Tibial nerve (tissue), 4 donors: Measurements from ENCODE around the gene PINK1.

Experiments
- CTCF ChIP-seq, 5 experiments: fragments of 200-600 bp in 3 of 5; fragments of 450-650 bp in 2 of 5; sonication (generic) in 3 of 5; IDR thresholded peaks; one replicate each; pipeline ENCODE4 v1.5.1; 2016 to 2019; ENCODE audit warnings: antibody characterized with exemption in 5 of 5, mild to moderate bottlenecking in 3 of 5, moderate library complexity in 2 of 5
- EP300 ChIP-seq, 2 donors: sonication (generic); formaldehyde crosslinking; IDR thresholded peaks; one replicate each; pipeline ENCODE4 v1.6.1; 2017; ENCODE audit warnings: antibody characterized with exemption in 2 of 2, mild to moderate bottlenecking in 1 of 2
- POLR2A ChIP-seq, 2 donors: fragments of 450-650 bp; IDR thresholded peaks; one replicate each; pipeline ENCODE4 v1.6.1; 2017; ENCODE audit warnings: antibody characterized with exemption in 2 of 2, mild to moderate bottlenecking in 2 of 2, moderate library complexity in 2 of 2

- TF ChIP-seq CTCF (IDR thresholded peaks at IDR 0.05): no peak
- TF ChIP-seq POLR2A (IDR thresholded peaks at IDR 0.05): no peak
- TF ChIP-seq EP300 (IDR thresholded peaks at IDR 0.05): no peak
Measured at GRCh38 chr1:20665726-20666125, 32.5 kb downstream of the PINK1 start.
